ENCODE measurements around the gene CTNNBL1.

- TF ChIP-seq POLR2A (IDR thresholded peaks at IDR 0.05; ENCODE audit: low read depth, low read length): no peak
- no peak for TF ChIP-seq POLR2AphosphoS5 (IDR thresholded peaks at IDR 0.05; ENCODE audit: low read depth, low read length)
Measured at GRCh38 chr20:37866051-37866450, 172.2 kb downstream of the CTNNBL1 start.

Measured in GM12892 (cell line).